ENCODE data around the gene MARK3. TPM values are rescaled to one million over a fixed set of nuclear protein-coding genes. Genes with fewer than 3 reads are reported as not detected.

Gene MARK3
- total RNA-seq, 1 experiment from 2014 or later: 189 TPM

DNA sequence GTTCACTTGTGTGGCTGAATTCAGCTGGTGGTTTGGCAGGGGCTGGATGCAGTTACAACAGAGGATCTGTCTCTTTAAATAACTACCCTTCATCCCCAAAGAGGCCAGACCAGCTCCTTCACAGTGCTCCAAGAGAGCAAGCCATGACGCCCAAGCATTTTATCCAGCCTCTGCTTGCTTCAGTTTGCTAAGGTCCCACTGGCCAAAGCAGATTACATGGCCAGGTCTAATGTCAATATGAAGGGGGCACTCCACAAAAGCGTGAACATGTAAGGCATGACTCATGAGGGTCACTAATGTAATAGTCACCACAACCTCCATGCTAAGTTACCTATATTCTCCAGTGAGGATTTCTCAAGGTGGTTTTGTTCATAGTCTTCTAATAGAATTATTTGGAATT is 62.9 kb downstream of the MARK3 start:
- H2AFZ ChIP-seq: no peak overlapping the region
- no peaks in the 10 kb centered on the region for H3K9me2 ChIP-seq (ENCODE audit: insufficient read depth)
- H3K79me2 ChIP-seq (ENCODE audit: low read depth): peaks cover 85% of the 10 kb centered on the region
- CTCF ChIA-PET: interaction anchor here (1.0 kb wide), 1 partner anchor 38 kb away, joined by 7 read pairs; no protein-coding TSS in a partner anchor
- POLR2A ChIA-PET (ENCODE audit: unreplicated experiment): no interaction called here
- no peak for DNase-seq
- BruUV-seq (replicated peaks): no TSS peak
- intact Hi-C loops (cut with micrococcal nuclease; ENCODE audit: unreplicated experiment): no loop called here
- no peak overlapping the region for H3K27ac ChIP-seq
- H3K4me2 ChIP-seq: no peak overlapping the region
- no peak overlapping the region for H3K4me3 ChIP-seq
- H4K20me1 ChIP-seq (ENCODE audit: insufficient read depth): peaks cover 76% of the 10 kb centered on the region
- no peaks in the 10 kb centered on the region for H3K9me3 ChIP-seq (ENCODE audit: insufficient read depth, low read depth)
- H3K36me3 ChIP-seq (ENCODE audit: low read depth): peaks cover 14% of the 10 kb centered on the region
- no peaks in the 10 kb centered on the region for H3K4me1 ChIP-seq (replicated peaks; ENCODE audit: insufficient read depth)
- H3K27me3 ChIP-seq (ENCODE audit: insufficient read depth, low read depth): no peaks in the 10 kb centered on the region
- H3F3A ChIP-seq (ENCODE audit: insufficient read depth, low read depth): peaks cover 62% of the 10 kb centered on the region
- TF ChIP-seq EZH2 (IDR thresholded peaks at IDR 0.05; ENCODE audit: low read depth) (no peak), CTCF (conservative IDR thresholded peaks at IDR 0.05) (no peak)

DNA sequence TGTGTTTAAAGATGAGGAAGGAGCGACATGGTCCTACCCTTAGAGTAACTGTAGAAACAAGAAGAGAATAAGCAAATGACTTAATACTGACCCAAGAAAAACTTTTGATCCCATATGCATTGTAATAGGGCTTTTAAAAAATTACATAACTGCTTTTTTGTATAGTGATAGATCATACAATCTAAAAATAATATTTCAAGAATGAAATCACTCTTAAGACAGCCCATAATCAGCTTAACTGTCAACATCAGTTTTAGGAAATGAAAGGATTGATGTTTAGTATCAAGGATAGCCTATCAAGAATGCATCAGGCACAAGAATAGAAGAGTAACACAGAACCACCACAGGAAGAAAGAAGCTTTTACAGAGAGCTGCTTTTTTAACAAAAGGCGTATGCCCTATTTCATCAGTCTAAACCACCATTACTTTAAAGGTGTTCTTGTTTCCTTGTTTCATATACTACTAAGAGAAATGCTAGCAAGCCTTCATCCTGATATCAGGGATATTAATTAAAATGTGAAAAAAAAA is 64.5 kb downstream of the MARK3 start:
- DNase-seq: no peak
- Histone ChIP-seq H3K27ac (0 out of 2 replicates have a peak overlapping the region, but pooled peaks have one; percentile 2), H2AFZ (no peak overlapping the region), H3K27me3 (ENCODE audit: insufficient read depth, low read depth) (no peaks in the 10 kb centered on the region), H3K9me3 (ENCODE audit: insufficient read depth, low read depth) (no peaks in the 10 kb centered on the region), H3K9me2 (ENCODE audit: insufficient read depth) (no peaks in the 10 kb centered on the region), H3K4me1 (replicated peaks; ENCODE audit: insufficient read depth) (no peaks in the 10 kb centered on the region), H4K20me1 (ENCODE audit: insufficient read depth) (peaks cover 72% of the 10 kb centered on the region), H3K79me2 (ENCODE audit: low read depth) (peaks cover 85% of the 10 kb centered on the region), H3F3A (ENCODE audit: insufficient read depth, low read depth) (peaks cover 61% of the 10 kb centered on the region), H3K4me2 (no peak overlapping the region), H3K4me3 (no peak overlapping the region), H3K36me3 (ENCODE audit: low read depth) (peaks cover 9% of the 10 kb centered on the region)
- no TSS peak for BruUV-seq (replicated peaks)
- ChIA-PET CTCF (interaction anchor here (0.5 to 1.1 kb wide), 3 partner anchors 9 to 32 kb away, joined by 3 read pairs; no protein-coding TSS in a partner anchor), POLR2A (ENCODE audit: unreplicated experiment) (no interaction called here)
- intact Hi-C loops (cut with micrococcal nuclease; ENCODE audit: unreplicated experiment): no loop called here
- TF ChIP-seq CTCF (conservative IDR thresholded peaks at IDR 0.05) (no peak), EZH2 (IDR thresholded peaks at IDR 0.05; ENCODE audit: low read depth) (no peak)

- TF ChIP-seq CTCF (conservative IDR thresholded peaks at IDR 0.05): no peak
- no peak for TF ChIP-seq EZH2 (IDR thresholded peaks at IDR 0.05; ENCODE audit: low read depth)
- POLR2A ChIA-PET (ENCODE audit: unreplicated experiment): no interaction called here
- H3K9me2 ChIP-seq (ENCODE audit: insufficient read depth): no peaks in the 10 kb centered on the region
Measured at GRCh38 chr14:103450416-103450815, 65.2 kb downstream of the MARK3 start.

More at GRCh38 chr14:103450416-103450815, 65.2 kb downstream of the MARK3 start:
- H3K36me3 ChIP-seq (ENCODE audit: low read depth): peaks cover 9% of the 10 kb centered on the region
- intact Hi-C loops (cut with micrococcal nuclease; ENCODE audit: unreplicated experiment): no loop called here
- 0 out of 2 replicates have a peak overlapping the region, but pooled peaks have one; percentile 2 for H3K27ac ChIP-seq
- CTCF ChIA-PET: interaction anchor here (0.5 to 1.1 kb wide), 4 partner anchors 10 to 34 kb away, joined by 3 to 6 read pairs (median 3); no protein-coding TSS in a partner anchor
- H3K4me3 ChIP-seq: no peak overlapping the region
- H4K20me1 ChIP-seq (ENCODE audit: insufficient read depth): peaks cover 72% of the 10 kb centered on the region
- BruUV-seq (replicated peaks): no TSS peak
- H3K79me2 ChIP-seq (ENCODE audit: low read depth): peaks cover 85% of the 10 kb centered on the region
- no peak for DNase-seq
- H3K27me3 ChIP-seq (ENCODE audit: insufficient read depth, low read depth): no peaks in the 10 kb centered on the region
- H3K4me2 ChIP-seq: no peak overlapping the region
- no peaks in the 10 kb centered on the region for H3K4me1 ChIP-seq (replicated peaks; ENCODE audit: insufficient read depth)
- no peaks in the 10 kb centered on the region for H3K9me3 ChIP-seq (ENCODE audit: insufficient read depth, low read depth)
- peaks cover 61% of the 10 kb centered on the region for H3F3A ChIP-seq (ENCODE audit: insufficient read depth, low read depth)
- no peak overlapping the region for H2AFZ ChIP-seq

Measured in PC-9 (cell line).